ENCODE measurements around the gene CARS1. TPM values are rescaled to one million over a fixed set of nuclear protein-coding genes. Genes with fewer than 3 reads are reported as not detected.

CARS1 gene
- total RNA-seq, 4 donors from 2014 or later = 29.3 to 50.4 (median 36.4) TPM

DNA sequence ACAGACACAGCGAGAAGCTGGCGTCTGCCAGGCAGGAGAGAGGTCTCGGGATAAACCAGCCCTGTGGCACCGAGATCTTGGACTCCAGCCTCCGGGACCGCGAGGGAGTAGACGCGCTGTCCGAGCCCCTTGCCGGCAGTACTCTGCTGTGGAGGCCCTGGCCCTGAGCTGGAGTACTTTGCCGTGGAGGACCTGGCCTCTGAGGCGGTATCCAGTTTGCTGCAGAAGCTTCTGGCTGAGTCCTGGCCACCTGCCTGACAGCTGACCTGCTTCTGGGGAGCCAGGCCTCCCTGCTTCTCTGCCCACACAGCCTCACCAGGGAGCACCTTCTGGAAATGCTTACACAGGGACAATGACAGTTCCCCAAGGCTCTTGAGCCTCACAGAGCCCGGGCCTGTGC is 31.6 kb upstream of the CARS1 start:
- no peak for DNase-seq (ENCODE audit: low spot score in 2 of 2)
- H3K36me3 ChIP-seq = peaks cover 0 to 66% (median 2%) of the 10 kb centered on the region in 3 donors
- H3K4me1 ChIP-seq = peaks cover 0 to 22% (median 0%) of the 10 kb centered on the region in 4 donors
- no peaks in the 10 kb centered on the region for H3K9me3 ChIP-seq
- no peak overlapping the region for H3K27ac ChIP-seq
- H3K4me3 ChIP-seq = no peak overlapping the region
- TF ChIP-seq, protein P1, sequence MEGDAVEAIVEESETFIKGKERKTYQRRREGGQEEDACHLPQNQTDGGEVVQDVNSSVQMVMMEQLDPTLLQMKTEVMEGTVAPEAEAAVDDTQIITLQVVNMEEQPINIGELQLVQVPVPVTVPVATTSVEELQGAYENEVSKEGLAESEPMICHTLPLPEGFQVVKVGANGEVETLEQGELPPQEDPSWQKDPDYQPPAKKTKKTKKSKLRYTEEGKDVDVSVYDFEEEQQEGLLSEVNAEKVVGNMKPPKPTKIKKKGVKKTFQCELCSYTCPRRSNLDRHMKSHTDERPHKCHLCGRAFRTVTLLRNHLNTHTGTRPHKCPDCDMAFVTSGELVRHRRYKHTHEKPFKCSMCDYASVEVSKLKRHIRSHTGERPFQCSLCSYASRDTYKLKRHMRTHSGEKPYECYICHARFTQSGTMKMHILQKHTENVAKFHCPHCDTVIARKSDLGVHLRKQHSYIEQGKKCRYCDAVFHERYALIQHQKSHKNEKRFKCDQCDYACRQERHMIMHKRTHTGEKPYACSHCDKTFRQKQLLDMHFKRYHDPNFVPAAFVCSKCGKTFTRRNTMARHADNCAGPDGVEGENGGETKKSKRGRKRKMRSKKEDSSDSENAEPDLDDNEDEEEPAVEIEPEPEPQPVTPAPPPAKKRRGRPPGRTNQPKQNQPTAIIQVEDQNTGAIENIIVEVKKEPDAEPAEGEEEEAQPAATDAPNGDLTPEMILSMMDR (IDR thresholded peaks at IDR 0.05) = no peak
- TF ChIP-seq POLR2A (IDR thresholded peaks at IDR 0.05) (no peak), EP300 (IDR thresholded peaks at IDR 0.05) (no peak)
- WGBS, 2 donors = 82 to 88% methylated on average over 11 to 13 of the region's 14 CpGs
- no peaks in the 10 kb centered on the region for H3K27me3 ChIP-seq

DNA sequence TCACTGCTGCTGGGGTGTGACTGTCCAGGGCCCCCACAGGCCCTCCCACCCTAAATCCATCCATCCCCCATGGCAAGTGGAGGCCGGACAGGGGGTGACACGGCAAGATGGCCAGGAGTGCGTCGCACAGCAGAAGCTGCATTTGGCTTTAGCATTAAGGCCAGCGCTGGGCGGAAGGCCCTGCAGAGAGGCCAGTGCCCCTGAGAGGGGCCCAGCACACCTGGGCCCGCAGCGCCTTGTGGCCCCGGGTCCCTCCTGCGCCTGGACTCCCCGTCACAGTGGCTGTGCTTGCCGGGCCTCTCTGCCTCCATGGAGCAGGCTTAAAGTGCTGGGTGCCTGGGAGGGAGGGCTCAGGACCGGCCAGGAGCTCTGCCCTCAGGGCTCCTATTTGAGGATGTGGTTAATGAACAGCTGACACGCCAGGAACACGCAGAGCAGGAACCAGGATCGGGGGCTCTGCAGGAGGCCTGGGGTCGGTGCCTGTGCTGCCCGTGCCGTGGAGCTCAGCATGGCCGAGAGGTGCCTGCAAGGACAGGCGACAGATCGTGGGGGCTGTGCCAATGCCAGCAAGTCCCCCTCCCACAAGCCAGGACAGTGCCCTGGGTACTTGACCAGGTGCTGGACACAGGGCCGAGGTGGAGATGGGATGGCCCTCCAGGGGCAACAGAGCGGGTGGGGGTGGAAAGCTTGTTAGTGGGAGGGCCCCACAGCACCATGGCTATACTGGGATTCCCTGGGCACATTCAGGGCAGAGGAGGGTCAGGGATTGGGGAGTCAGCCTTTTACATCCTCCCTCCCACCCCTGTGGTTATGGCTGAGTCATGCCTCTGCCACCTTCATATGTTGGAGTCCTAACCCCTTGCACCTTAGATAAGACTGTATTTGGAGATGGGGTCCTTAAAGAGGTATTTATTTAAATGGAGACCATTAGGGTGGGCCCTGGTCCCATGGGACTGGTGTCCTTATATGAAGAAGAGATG is 30.9 kb upstream of the CARS1 start:
- Histone ChIP-seq H3K27me3 (peaks cover 0 to 4% of the 10 kb centered on the region in 2 donors), H3K4me1 (peaks cover 0 to 15% (median 0%) of the 10 kb centered on the region in 4 donors), H3K9me3 (no peaks in the 10 kb centered on the region), H3K27ac (no peak overlapping the region), H3K36me3 (peaks cover 0 to 59% (median 2%) of the 10 kb centered on the region in 3 donors), H3K4me3 (no peak overlapping the region)
- WGBS, 2 donors = 66 to 75% methylated on average over 22 to 24 of the region's 24 CpGs
- TF ChIP-seq, protein P1 (IDR thresholded peaks at IDR 0.05) = no peak
- TF ChIP-seq POLR2A (IDR thresholded peaks at IDR 0.05) (no peak), EP300 (IDR thresholded peaks at IDR 0.05) (no peak)
- no peak for DNase-seq (ENCODE audit: low spot score in 2 of 2)

DNA sequence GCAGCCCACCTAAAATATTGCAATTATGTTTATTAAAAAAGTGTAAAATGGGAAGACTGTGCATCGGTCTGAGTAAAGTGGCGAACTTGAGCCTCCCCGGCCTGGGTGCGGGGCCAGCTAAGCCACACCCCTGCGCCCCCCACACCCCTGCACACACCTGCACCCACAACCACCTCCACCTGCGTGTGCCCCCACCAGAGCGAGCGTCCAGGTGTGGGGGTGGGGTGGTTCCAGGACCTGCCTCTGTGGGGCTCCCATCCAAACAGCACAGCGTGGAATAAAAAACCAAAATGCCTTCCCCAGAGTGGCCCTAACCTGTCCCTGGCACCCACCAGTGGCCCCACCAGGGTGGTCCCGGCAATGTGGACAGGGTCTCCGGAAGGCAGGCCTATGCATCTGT is 30.1 kb upstream of the CARS1 start:
- no peaks in the 10 kb centered on the region for H3K9me3 ChIP-seq
- H3K4me1 ChIP-seq = peaks cover 0 to 13% (median 0%) of the 10 kb centered on the region in 4 donors
- H3K27me3 ChIP-seq = peaks cover 0 to 5% of the 10 kb centered on the region in 2 donors
- H3K27ac ChIP-seq = no peak overlapping the region
- DNase-seq (ENCODE audit: low spot score in 2 of 2) = no peak
- no peak overlapping the region for H3K4me3 ChIP-seq
- 86 to 91% methylated on average over 9 to 10 of the region's 11 CpGs for WGBS, 2 donors
- peaks cover 0 to 52% (median 2%) of the 10 kb centered on the region in 3 donors for H3K36me3 ChIP-seq
- no peak for TF ChIP-seq EP300 (IDR thresholded peaks at IDR 0.05)
- TF ChIP-seq POLR2A (IDR thresholded peaks at IDR 0.05) = no peak
- TF ChIP-seq, protein P1 (IDR thresholded peaks at IDR 0.05) = no peak

DNA sequence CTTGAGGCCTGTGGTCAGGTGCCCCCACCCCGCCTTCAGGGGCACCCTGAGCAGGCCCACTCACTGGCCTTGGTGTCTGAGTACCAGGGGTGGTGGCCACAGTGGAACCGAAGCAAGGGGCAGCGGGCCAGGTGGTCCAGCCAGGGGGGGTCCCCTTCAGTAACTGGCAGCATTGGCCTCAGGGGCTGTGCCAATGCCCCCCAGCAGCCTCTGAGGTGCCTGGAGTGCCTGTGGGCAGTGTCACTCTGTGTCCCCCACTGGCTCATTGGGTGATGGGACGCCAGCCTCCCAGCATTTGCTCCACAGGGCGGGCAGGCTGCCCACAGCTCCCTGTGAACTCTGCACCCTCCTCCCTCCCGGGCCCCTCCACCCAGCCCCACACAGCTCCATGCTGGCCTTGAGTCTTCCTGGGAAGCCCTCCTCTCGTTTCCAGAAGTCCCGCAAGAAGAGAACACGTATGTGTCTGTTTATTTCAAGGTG is 29.5 kb upstream of the CARS1 start:
- Histone ChIP-seq H3K4me1 (peaks cover 0 to 7% (median 0%) of the 10 kb centered on the region in 4 donors), H3K4me3 (no peak overlapping the region), H3K27ac (no peak overlapping the region), H3K36me3 (peaks cover 0 to 48% (median 2%) of the 10 kb centered on the region in 3 donors), H3K27me3 (peaks cover 0 to 5% of the 10 kb centered on the region in 2 donors), H3K9me3 (no peaks in the 10 kb centered on the region)
- 49 to 61% methylated on average over 6 to 8 of the region's 9 CpGs for WGBS, 2 donors
- TF ChIP-seq EP300 (IDR thresholded peaks at IDR 0.05) = no peak
- TF ChIP-seq, protein P1 (IDR thresholded peaks at IDR 0.05) = no peak
- TF ChIP-seq POLR2A (IDR thresholded peaks at IDR 0.05) = no peak
- no peak for DNase-seq (ENCODE audit: low spot score in 2 of 2)

DNA sequence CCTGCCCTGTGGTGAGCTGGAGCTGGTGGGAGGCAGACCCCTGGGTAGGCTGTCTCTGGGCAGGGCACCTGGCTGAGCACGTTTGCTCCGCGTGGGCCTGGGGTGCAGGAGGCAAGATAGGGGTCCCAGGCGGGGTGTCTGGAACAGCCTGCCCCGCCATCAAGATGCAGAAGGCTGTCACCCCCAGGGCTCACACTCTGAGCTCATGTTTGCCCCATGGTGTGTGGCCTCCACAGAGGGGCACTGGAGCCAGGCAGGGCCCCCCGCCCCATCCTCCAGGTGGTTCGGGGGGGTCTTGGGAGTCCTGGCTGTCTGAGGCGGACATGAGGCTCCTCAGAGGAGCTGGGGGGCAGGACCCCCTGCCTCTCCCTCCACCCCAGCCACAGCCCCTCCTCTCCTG is 28.9 kb upstream of the CARS1 start:
- Histone ChIP-seq H3K9me3 (no peaks in the 10 kb centered on the region), H3K36me3 (peaks cover 0 to 44% (median 2%) of the 10 kb centered on the region in 3 donors), H3K4me3 (no peak overlapping the region), H3K4me1 (peaks cover 0 to 3% (median 0%) of the 10 kb centered on the region in 4 donors), H3K27ac (no peak overlapping the region), H3K27me3 (peaks cover 0 to 5% of the 10 kb centered on the region in 2 donors)
- WGBS, 2 donors = 73 to 80% methylated on average over 7 of the region's 8 CpGs
- DNase-seq (ENCODE audit: low spot score in 2 of 2) = no peak
- TF ChIP-seq EP300 (IDR thresholded peaks at IDR 0.05) (no peak), POLR2A (IDR thresholded peaks at IDR 0.05) (no peak)

All from tibial nerve (tissue), 4 donors.